Mucosa of rectum (tissue), 2 donors: ENCODE data around the gene FKBP2.

Source experiments
- H3K27ac ChIP-seq, 2 donors: one replicate each; pipeline ENCODE4 v1.7.0; 2013; ENCODE audit warnings: inconsistent platforms in 2 of 2, low read depth in 2 of 2, low read length in 2 of 2
- H3K27me3 ChIP-seq, 2 donors: one replicate each; pipeline ENCODE4 v1.7.0; 2013; ENCODE audit warnings: low read length in 2 of 2; ENCODE audit not compliant: control insufficient read depth in 2 of 2, insufficient read depth in 2 of 2
- H3K36me3 ChIP-seq, 2 donors: one replicate each; pipeline ENCODE4 v1.7.0; 2013; ENCODE audit warnings: low read length in 2 of 2; ENCODE audit not compliant: control insufficient read depth in 2 of 2, insufficient read depth in 2 of 2
- H3K4me1 ChIP-seq, 2 donors: one replicate each; pipeline ENCODE4 v1.7.0; 2013; ENCODE audit warnings: low read length in 2 of 2, mild to moderate bottlenecking in 1 of 2; ENCODE audit not compliant: control insufficient read depth in 2 of 2, insufficient read depth in 2 of 2
- H3K4me3 ChIP-seq, 2 donors: one replicate each; pipeline ENCODE4 v1.7.0; 2013; ENCODE audit warnings: low read length in 2 of 2
- H3K9ac ChIP-seq, 2 donors: one replicate each; pipeline ENCODE4 v1.7.0; 2013; ENCODE audit warnings: low read length in 2 of 2, low read depth in 1 of 2, mild to moderate bottlenecking in 1 of 2
- H3K9me3 ChIP-seq, 2 donors: one replicate each; pipeline ENCODE4 v1.7.0; 2013; ENCODE audit warnings: low read length in 2 of 2; ENCODE audit not compliant: control insufficient read depth in 2 of 2
- donor health status: healthy.
- donor health status: Normal muscosa, but diverticular disease.

The FKBP2 gene

DNA sequence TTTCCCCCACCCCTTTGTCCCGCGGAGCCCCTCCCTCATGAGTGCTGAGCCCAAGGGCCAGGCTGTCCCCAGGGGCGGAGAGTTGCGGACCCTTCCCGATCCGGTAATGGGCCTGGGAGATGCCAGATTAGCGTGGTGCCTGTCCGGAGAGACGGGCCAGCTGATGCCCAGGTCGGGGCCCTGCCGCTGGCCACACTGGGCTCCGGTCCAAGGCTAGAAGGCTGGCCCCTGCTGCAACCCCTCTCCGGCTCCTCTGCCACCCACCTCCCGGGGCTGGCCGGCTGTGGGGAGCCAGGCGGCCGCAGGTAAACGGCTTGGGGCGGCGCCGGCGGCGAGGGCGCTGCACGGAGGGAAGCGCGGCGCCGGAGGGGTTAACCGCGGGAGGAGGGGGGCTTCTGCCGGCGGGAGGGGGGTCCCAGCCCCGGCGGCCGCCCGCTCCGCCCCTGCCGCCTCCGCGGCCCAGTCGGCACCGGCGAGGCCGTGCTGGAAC, 50.4 kb downstream of the FKBP2 start, which contains the start of gene KCNK4:
Gene KCNK4 (plus strand): TSS at position 41 of the 490 bp plus-strand sequence. CDS start 1,717 bp downstream, outside the sequence.
- H3K36me3 ChIP-seq = no peaks in the 10 kb centered on the region
- peaks cover 39 to 45% of the 10 kb centered on the region in 2 donors for H3K27me3 ChIP-seq
- no peak within 1 kb of the TSS for H3K27ac ChIP-seq
- H3K9ac ChIP-seq = no peak within 1 kb of the TSS
- peaks cover 7 to 14% of the 10 kb centered on the region in 2 donors for H3K4me1 ChIP-seq
- H3K9me3 ChIP-seq = no peaks in the 10 kb centered on the region
- peak within 1 kb of the TSS in 1 of 2 donors; percentile 20 for H3K4me3 ChIP-seq

DNA sequence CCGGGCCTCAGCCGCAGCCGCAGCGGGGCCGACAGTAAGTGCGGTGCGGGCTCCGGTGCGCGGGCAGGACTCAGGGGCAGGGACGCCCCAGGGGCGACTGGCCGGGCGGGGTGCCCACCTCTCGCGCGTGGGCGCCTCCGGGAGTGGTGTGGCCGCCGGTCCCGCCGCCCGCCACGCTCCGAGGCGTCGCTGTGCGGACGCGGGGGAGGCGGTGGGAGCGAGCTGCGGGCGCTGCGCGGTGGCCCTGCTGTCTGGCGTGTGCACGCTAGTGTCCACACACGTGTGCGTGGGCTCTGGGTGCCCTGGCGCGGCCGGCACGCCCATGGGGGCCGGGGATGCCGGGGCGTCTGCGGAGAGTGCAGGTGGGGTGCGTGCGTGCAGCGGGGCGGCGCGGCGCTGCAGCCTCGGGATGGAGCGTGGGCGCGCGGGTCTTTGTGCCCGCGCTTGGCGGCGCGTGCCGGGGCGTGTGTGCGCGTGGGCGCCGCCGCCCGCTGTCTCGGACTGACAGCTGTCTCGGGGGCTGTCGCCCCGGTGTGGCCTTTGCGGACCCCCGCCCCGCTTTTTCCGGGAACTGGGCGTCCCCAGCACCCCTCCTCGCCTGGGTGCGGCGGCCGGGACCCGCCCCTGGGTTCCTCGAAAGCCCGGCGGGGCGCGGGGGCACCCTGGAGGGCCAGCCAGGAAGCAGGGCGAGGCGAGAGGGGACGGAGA, 51.0 kb downstream of the FKBP2 start:
- peaks cover 45 to 51% of the 10 kb centered on the region in 2 donors for H3K27me3 ChIP-seq
- H3K9ac ChIP-seq = no peak overlapping the region
- H3K9me3 ChIP-seq = no peaks in the 10 kb centered on the region

DNA sequence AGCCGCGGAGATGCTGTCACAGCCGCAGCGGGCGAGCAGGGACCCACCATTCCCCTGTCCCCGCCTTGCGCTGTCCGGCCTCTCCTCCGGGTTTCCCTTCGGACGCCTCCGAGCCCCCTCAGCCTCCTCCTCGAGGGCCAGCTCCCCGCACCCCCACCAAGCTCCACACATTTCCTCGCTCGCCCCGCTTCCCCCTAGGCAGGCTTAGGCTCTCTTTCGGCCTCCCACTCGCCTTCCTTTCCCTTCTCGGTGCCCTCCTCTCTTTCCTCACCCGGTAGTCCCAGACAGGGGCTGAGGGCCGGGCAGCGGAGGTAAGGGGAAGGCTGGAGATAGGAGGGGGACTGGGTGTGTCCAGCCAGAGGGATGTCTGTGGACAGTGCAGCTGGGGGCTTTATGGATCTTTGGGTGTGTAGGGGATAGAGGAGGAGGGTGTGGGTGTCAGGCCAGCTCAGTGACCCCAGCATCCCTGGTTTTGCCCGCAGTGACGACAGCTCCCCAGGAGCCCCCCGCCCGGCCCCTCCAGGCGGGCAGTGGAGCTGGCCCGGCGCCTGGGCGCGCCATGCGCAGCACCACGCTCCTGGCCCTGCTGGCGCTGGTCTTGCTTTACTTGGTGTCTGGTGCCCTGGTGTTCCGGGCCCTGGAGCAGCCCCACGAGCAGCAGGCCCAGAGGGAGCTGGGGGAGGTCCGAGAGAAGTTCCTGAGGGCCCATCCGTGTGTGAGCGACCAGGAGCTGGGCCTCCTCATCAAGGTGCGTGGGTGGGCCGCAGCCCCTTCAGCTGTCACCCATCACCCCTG, 51.8 kb downstream of the FKBP2 start:
- Histone ChIP-seq H3K36me3 (no peaks in the 10 kb centered on the region), H3K4me3 (peak overlapping the region; percentile 20), H3K9me3 (no peaks in the 10 kb centered on the region), H3K27me3 (peaks cover 53 to 58% of the 10 kb centered on the region in 2 donors), H3K27ac (no peak overlapping the region), H3K9ac (no peak overlapping the region), H3K4me1 (peaks cover 4 to 9% of the 10 kb centered on the region in 2 donors)

More for the DNA sequence above, 51.0 kb downstream of the FKBP2 start:
- H3K36me3 ChIP-seq = no peaks in the 10 kb centered on the region
- H3K4me3 ChIP-seq = peak overlapping the region; percentile 20
- peaks cover 4 to 9% of the 10 kb centered on the region in 2 donors for H3K4me1 ChIP-seq
- H3K27ac ChIP-seq = no peak overlapping the region
